ENCODE measurements around the gene TOB1.

- TF ChIP-seq, protein P1, sequence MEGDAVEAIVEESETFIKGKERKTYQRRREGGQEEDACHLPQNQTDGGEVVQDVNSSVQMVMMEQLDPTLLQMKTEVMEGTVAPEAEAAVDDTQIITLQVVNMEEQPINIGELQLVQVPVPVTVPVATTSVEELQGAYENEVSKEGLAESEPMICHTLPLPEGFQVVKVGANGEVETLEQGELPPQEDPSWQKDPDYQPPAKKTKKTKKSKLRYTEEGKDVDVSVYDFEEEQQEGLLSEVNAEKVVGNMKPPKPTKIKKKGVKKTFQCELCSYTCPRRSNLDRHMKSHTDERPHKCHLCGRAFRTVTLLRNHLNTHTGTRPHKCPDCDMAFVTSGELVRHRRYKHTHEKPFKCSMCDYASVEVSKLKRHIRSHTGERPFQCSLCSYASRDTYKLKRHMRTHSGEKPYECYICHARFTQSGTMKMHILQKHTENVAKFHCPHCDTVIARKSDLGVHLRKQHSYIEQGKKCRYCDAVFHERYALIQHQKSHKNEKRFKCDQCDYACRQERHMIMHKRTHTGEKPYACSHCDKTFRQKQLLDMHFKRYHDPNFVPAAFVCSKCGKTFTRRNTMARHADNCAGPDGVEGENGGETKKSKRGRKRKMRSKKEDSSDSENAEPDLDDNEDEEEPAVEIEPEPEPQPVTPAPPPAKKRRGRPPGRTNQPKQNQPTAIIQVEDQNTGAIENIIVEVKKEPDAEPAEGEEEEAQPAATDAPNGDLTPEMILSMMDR (conservative IDR thresholded peaks at IDR 0.05; ENCODE audit: low read depth, low read length): no peak
- TF ChIP-seq EZH2 (IDR thresholded peaks at IDR 0.05; ENCODE audit: borderline replicate concordance, low read depth, low read length, poor library complexity, severe bottlenecking): no peak
Observed at GRCh38 chr17:50900383-50900892, 34.3 kb upstream of the TOB1 start.

Data from A673 (cell line).